Measurements from ENCODE around the gene FGFBP3. TPM values are rescaled to one million over a fixed set of nuclear protein-coding genes. Genes with fewer than 3 reads are reported as not detected.

FGFBP3 gene
- total RNA-seq, 1 donor from 2014 or later: 3.1 TPM

DNA sequence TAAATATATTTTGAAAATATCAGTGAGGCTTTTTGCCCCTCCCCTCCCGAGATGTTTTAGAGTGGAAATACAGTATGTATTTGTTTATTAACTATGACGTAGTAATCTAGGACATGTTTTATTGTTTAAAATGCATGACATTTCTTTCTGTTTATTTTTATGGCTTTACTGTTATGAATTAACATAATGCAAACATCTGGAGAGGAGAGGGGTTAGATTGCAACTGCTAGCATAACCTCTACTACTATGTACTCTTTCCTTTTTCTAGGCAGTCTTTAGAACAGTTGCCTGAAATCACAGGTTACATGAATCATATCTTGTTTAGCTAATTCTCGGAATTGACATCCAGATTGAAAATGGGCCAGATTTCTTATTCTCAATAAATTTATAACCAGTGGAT lies 21.7 kb upstream of the FGFBP3 start:
- H3K27ac Mint-ChIP-seq (ENCODE audit: unreplicated experiment): no peak overlapping the region
- H3K27me3 Mint-ChIP-seq (ENCODE audit: unreplicated experiment): no peaks in the 10 kb centered on the region
- no peak for DNase-seq (ENCODE audit: extremely low spot score, unreplicated experiment)
- TF ChIP-seq, protein P1, sequence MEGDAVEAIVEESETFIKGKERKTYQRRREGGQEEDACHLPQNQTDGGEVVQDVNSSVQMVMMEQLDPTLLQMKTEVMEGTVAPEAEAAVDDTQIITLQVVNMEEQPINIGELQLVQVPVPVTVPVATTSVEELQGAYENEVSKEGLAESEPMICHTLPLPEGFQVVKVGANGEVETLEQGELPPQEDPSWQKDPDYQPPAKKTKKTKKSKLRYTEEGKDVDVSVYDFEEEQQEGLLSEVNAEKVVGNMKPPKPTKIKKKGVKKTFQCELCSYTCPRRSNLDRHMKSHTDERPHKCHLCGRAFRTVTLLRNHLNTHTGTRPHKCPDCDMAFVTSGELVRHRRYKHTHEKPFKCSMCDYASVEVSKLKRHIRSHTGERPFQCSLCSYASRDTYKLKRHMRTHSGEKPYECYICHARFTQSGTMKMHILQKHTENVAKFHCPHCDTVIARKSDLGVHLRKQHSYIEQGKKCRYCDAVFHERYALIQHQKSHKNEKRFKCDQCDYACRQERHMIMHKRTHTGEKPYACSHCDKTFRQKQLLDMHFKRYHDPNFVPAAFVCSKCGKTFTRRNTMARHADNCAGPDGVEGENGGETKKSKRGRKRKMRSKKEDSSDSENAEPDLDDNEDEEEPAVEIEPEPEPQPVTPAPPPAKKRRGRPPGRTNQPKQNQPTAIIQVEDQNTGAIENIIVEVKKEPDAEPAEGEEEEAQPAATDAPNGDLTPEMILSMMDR (IDR thresholded peaks at IDR 0.05): no peak
- peaks cover 32% of the 10 kb centered on the region for H3K4me1 Mint-ChIP-seq (ENCODE audit: unreplicated experiment)
- H3K9me3 Mint-ChIP-seq (ENCODE audit: unreplicated experiment): peaks cover 4% of the 10 kb centered on the region
- H3K4me3 Mint-ChIP-seq (ENCODE audit: unreplicated experiment): no peak overlapping the region
- H3K36me3 Mint-ChIP-seq (ENCODE audit: unreplicated experiment): peaks cover 20% of the 10 kb centered on the region

DNA sequence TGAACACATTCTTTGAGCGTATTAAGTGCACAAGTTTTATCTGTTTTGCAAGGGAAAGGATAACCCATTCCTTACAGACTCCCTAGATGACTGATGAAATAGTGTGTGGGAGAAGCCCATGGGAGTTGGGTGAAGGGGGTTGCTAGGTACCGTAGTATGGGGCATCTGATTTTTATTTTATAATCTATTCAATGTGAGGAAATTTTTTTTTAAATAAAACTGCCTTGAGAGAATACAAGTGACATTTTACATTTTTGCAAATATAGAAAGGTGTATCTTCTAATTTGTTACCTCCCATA lies 15.7 kb upstream of the FGFBP3 start:
- TF ChIP-seq, protein P1 (IDR thresholded peaks at IDR 0.05): no peak
- peaks cover 3% of the 10 kb centered on the region for H3K36me3 Mint-ChIP-seq (ENCODE audit: unreplicated experiment)
- H3K27me3 Mint-ChIP-seq (ENCODE audit: unreplicated experiment): peaks cover 2% of the 10 kb centered on the region
- H3K27ac Mint-ChIP-seq (ENCODE audit: unreplicated experiment): peak overlapping the region; percentile 100
- DNase-seq (ENCODE audit: extremely low spot score, unreplicated experiment): no peak
- H3K4me3 Mint-ChIP-seq (ENCODE audit: unreplicated experiment): peak overlapping the region; percentile 86
- peaks cover 37% of the 10 kb centered on the region for H3K4me1 Mint-ChIP-seq (ENCODE audit: unreplicated experiment)
- H3K9me3 Mint-ChIP-seq (ENCODE audit: unreplicated experiment): no peaks in the 10 kb centered on the region

DNA sequence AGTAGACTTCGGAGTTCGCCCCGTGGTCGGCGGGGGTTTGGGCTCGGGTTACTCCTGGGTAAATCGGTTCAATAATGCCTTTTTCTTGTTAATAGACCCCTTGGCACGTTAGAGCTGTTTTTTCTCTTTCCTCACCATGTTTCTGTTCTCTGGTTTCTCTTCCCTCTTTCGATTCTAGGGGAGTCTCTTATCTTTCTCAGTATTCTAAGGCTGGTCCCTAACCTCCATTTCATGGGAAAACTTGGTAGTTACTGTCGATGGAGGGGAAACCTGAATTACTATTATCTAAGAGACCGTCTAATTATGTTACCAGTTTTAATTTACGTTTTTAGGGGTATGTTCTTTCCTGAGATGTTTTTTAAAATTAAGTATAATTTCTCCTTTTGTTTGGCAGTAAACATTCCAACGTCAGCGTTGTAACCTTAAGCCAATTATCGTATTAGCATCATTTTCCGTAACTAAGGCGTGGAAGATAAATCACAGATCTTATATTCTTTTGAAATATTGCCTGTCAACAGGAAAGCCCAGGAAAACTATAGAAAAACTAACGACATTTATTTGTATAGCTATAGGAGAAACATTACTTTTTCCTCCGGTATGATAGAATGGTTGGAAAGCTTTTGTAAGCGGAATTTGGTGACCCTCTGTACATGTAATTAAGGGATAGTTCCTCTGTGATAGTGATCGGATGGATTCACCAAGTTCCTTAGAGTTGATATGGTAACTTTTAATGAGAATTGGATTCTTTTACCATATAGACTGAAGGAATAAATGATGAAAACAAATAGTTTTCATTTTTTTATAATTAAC lies 15.1 kb upstream of the FGFBP3 start:
- TF ChIP-seq, protein P1 (IDR thresholded peaks at IDR 0.05): no peak
- peaks cover 3% of the 10 kb centered on the region for H3K36me3 Mint-ChIP-seq (ENCODE audit: unreplicated experiment)
- DNase-seq (ENCODE audit: extremely low spot score, unreplicated experiment): no peak
- peaks cover 37% of the 10 kb centered on the region for H3K4me1 Mint-ChIP-seq (ENCODE audit: unreplicated experiment)
- peak overlapping the region; percentile 100 for H3K27ac Mint-ChIP-seq (ENCODE audit: unreplicated experiment)
- H3K9me3 Mint-ChIP-seq (ENCODE audit: unreplicated experiment): no peaks in the 10 kb centered on the region
- H3K4me3 Mint-ChIP-seq (ENCODE audit: unreplicated experiment): peak overlapping the region; percentile 86
- peaks cover 2% of the 10 kb centered on the region for H3K27me3 Mint-ChIP-seq (ENCODE audit: unreplicated experiment)

DNA sequence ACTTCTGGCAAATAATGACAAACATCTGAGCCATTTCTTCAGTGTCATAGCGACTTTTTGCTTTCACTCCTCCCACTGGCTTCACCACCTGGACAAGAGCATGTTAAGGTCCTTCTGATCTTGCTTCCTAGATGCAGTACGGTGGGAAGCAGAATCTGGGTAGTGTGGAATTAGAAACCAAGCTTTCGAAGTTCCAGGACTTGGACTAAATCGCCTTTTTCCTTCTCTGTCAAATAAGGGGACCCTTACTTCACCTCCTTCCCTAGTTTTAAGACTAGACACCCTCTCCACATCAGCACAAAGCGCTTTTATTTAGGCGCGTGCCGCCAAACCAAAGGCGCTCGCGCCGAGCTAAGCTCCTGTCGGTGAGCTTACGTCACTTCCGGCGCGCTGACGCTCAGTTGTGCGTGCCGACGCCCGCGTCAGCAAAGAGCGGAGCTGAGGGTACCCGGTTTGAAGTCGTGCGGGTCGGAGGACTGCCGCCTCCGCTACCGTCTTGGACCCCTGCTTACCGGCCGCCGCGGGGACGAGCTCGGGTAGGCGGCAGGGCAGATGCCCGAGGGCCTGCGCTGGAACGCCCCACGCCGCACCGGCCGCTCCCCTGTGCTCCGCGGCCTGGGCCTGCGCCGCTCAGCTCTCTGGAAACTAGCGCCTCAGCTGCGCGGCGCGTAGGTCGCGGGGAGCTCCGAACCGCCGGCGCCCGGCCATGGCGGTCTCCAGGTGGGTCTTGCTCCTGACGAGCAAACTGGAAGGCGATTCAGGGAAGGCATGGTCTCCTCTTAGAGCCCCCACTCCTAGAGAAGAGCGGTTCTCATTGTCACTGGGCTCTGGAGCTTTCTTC lies 14.3 kb upstream of the FGFBP3 start, which contains the start of gene BTAF1:
Gene BTAF1, plus strand, starts transcription at position 400 of the 841 bp plus-strand sequence. Its CDS starts 307 bp downstream, at position 707.
- peak within 1 kb of the TSS; percentile 100 for H3K27ac Mint-ChIP-seq (ENCODE audit: unreplicated experiment)

More for the DNA sequence above, 14.3 kb upstream of the FGFBP3 start, which contains the start of gene BTAF1:
- DNase-seq (ENCODE audit: extremely low spot score, unreplicated experiment): peak; percentile 95
- Mint-ChIP-seq H3K36me3 (ENCODE audit: unreplicated experiment) (peaks cover 3% of the 10 kb centered on the region), H3K4me3 (ENCODE audit: unreplicated experiment) (peak within 1 kb of the TSS; percentile 86), H3K4me1 (ENCODE audit: unreplicated experiment) (peaks cover 32% of the 10 kb centered on the region), H3K27me3 (ENCODE audit: unreplicated experiment) (peaks cover 2% of the 10 kb centered on the region), H3K9me3 (ENCODE audit: unreplicated experiment) (peaks cover under 1% of the 10 kb centered on the region)
- TF ChIP-seq, protein P1 (IDR thresholded peaks at IDR 0.05): no peak
